HUDEP-2 (cell line): Measurements from ENCODE around the gene R3HDM2.

Source experiments
- DNase-seq, 76 experiments: peaks; one replicate each; lab custom pipeline; 2025; ENCODE audit not compliant: unreplicated experiment in 76 of 76; lab: John Stamatoyannopoulos, UW

The R3HDM2 gene

GRCh38 chr12:57430931-57431566 lies at the start of gene R3HDM2:
Gene R3HDM2, minus strand, starts transcription at chr12:57431043. Its CDS starts 120,615 bp downstream, at chr12:57310428.
- peak in 74 of 76 experiments; percentile 40 to 95 (median 90) for DNase-seq

GRCh38 chr12:57479376-57480115 lies 48.7 kb upstream of the R3HDM2 start, which contains the start of gene ARHGAP9:
Gene ARHGAP9, minus strand, starts transcription at chr12:57479866. Its CDS starts 460 bp downstream, at chr12:57479406.
- no peak for DNase-seq

- DNase-seq: no peak
These were observed 48.2 kb upstream of the R3HDM2 start for GRCh38 chr12:57479043-57479375.

GRCh38 chr12:57477710-57478681 lies 47.2 kb upstream of the R3HDM2 start:
- peak in 1 of 76 experiments; percentile 8 for DNase-seq

GRCh38 chr12:57476993-57477709 lies 46.3 kb upstream of the R3HDM2 start:
- DNase-seq: no peak

- peak in 16 of 76 experiments; percentile 11 to 60 (median 32) for DNase-seq
These were observed 45.5 kb upstream of the R3HDM2 start for GRCh38 chr12:57476162-57476992.

GRCh38 chr12:57475271-57476161 lies 44.7 kb upstream of the R3HDM2 start:
- DNase-seq: no peak

- no peak for DNase-seq
These were observed 44.0 kb upstream of the R3HDM2 start for GRCh38 chr12:57474862-57475261.

GRCh38 chr12:57474430-57474829 lies 43.6 kb upstream of the R3HDM2 start:
- peak in 2 of 76 experiments; percentile 5 to 12 for DNase-seq

GRCh38 chr12:57473886-57474285 lies 43.0 kb upstream of the R3HDM2 start:
- no peak for DNase-seq

GRCh38 chr12:57473392-57473791 lies 42.5 kb upstream of the R3HDM2 start:
- DNase-seq: no peak

GRCh38 chr12:57472391-57472790 lies 41.5 kb upstream of the R3HDM2 start:
- no peak for DNase-seq

- no peak for DNase-seq
These were observed 40.8 kb upstream of the R3HDM2 start for GRCh38 chr12:57471661-57472060.

- no peak for DNase-seq
These were observed 40.3 kb upstream of the R3HDM2 start for GRCh38 chr12:57470970-57471656.

- no peak for DNase-seq
These were observed 39.6 kb upstream of the R3HDM2 start for GRCh38 chr12:57470286-57470969.

GRCh38 chr12:57469296-57470164 lies 38.7 kb upstream of the R3HDM2 start:
- peak in 8 of 76 experiments; percentile 9 to 27 (median 14) for DNase-seq
